Endothelial cell of umbilical vein (primary cell): ENCODE results near the gene TNIK. TPM values are rescaled to one million over a fixed set of nuclear protein-coding genes. Genes with fewer than 3 reads are reported as not detected.

Experiments used
- BruUV-seq: library from RNA; stranded (reverse); fragments of 400-500 nt; replicated peaks from 2 replicates; lab custom pipeline; 2021; lab: Mats Ljungman, UMichigan
- CTCF ChIA-PET: fragments of 300-600, 350-600 bp; sonication (Branson Sonifier 250); formaldehyde crosslinking; loops from one replicate; lab custom pipeline; 2021; ENCODE audit warnings: antibody characterized with exemption, inconsistent platforms; lab: Charles Lee
- POLR2A ChIA-PET: fragments of 300-600, 350-600 bp; sonication (Branson Sonifier 250); formaldehyde crosslinking; loops from one replicate; lab custom pipeline; 2021; ENCODE audit warnings: antibody characterized with exemption, inconsistent platforms; lab: Charles Lee
- DNase-seq: peaks from one replicate; pipeline ENCODE4 v3.0.0-alpha.2; 2011; ENCODE audit warnings: low read depth, low spot score
- FAIRE-seq: peaks from 2 replicates; lab custom pipeline; 2011; peaks lifted over from hg19 to GRCh38; lab: Jason Lieb, UNC
- H2AFZ ChIP-seq: 2 replicates; pipeline ENCODE4 v1.6.0; 2012; ENCODE audit warnings: low read depth, low read length, control low read depth, inconsistent platforms
- H3K27ac ChIP-seq: 2 replicates; pipeline ENCODE4 v1.5.1; 2011; ENCODE audit warnings: low read depth, mild to moderate bottlenecking, control low read depth, low read length, moderate library complexity; ENCODE audit not compliant: insufficient read depth
- H3K27me3 ChIP-seq, 2 experiments: 2 replicates each; pipeline versions ENCODE4 v1.6.0 to v1.6.1; 2011; ENCODE audit warnings: low read length in 2 of 2, mixed read lengths in 1 of 2; ENCODE audit not compliant: control insufficient read depth in 2 of 2, insufficient read depth in 2 of 2
- H3K36me3 ChIP-seq, 2 experiments: 2 replicates in 1 of 2; 3 replicates in 1 of 2; pipeline ENCODE4 v1.5.1; 2011; ENCODE audit warnings: low read length in 2 of 2, mild to moderate bottlenecking in 1 of 2, moderate library complexity in 1 of 2; ENCODE audit not compliant: control insufficient read depth in 2 of 2, insufficient read depth in 2 of 2; ENCODE audit errors: extremely low read depth in 1 of 2
- H3K4me1 ChIP-seq: 3 replicates; pipeline ENCODE4 v1.5.1; 2011; ENCODE audit warnings: mild to moderate bottlenecking, low read length; ENCODE audit not compliant: control insufficient read depth, insufficient read depth; ENCODE audit errors: extremely low read depth
- H3K4me2 ChIP-seq: 2 replicates; pipeline ENCODE4 v1.6.1; 2011; ENCODE audit warnings: low read length, control low read depth, mixed read lengths; ENCODE audit not compliant: insufficient read depth
- H3K4me3 ChIP-seq, 3 experiments: fragments of 200-600 bp in 1 of 3; sonication (generic), shearing (Covaris generic) in 1 of 3; replicated peaks in 1 of 3; 2 replicates each; pipeline ENCODE4 v1.5.1; 2011 to 2016; ENCODE audit warnings: control low read depth in 3 of 3, low read length in 3 of 3, mild to moderate bottlenecking in 2 of 3, inconsistent platforms in 1 of 3, low read depth in 1 of 3, moderate library complexity in 1 of 3; ENCODE audit not compliant: insufficient read depth in 1 of 3
- H3K79me2 ChIP-seq: 2 replicates; pipeline ENCODE4 v1.6.0; 2012; ENCODE audit warnings: low read length, inconsistent platforms; ENCODE audit not compliant: control insufficient read depth, insufficient read depth
- H3K9ac ChIP-seq: replicated peaks from 2 replicates; pipeline ENCODE3; 2011; ENCODE audit warnings: low read length, control low read depth; ENCODE audit not compliant: insufficient read depth; ENCODE audit errors: extremely low read depth
- H3K9me1 ChIP-seq: replicated peaks from 3 replicates; pipeline ENCODE4 v1.6.0; 2011; ENCODE audit warnings: mild to moderate bottlenecking, low read length; ENCODE audit not compliant: control insufficient read depth, insufficient read depth; ENCODE audit errors: extremely low read depth
- H3K9me3 ChIP-seq: replicated peaks from 2 replicates; pipeline ENCODE4 v1.5.1; 2012; ENCODE audit warnings: low read length, inconsistent platforms; ENCODE audit not compliant: control insufficient read depth, insufficient read depth
- H4K20me1 ChIP-seq: replicated peaks from 2 replicates; pipeline ENCODE3; 2011; ENCODE audit warnings: mild to moderate bottlenecking, low read length; ENCODE audit not compliant: control insufficient read depth, insufficient read depth; ENCODE audit errors: extremely low read depth
- CTCF ChIP-seq, 2 donors: IDR thresholded peaks; 1 replicate in 1 of 2; 2 replicates in 1 of 2; pipeline ENCODE4 v1.5.1; 2011; ENCODE audit warnings: low read length in 2 of 2, mild to moderate bottlenecking in 2 of 2, moderate library complexity in 2 of 2, control low read depth in 1 of 2, inconsistent platforms in 1 of 2, low read depth in 1 of 2; ENCODE audit not compliant: insufficient read depth in 1 of 2; ENCODE audit errors: extremely low read depth in 1 of 2
- EZH2 ChIP-seq: IDR thresholded peaks from 2 replicates; pipeline ENCODE4 v1.6.1; 2012; ENCODE audit warnings: borderline replicate concordance, low read depth, mild to moderate bottlenecking, moderate library complexity, low read length, inconsistent platforms; ENCODE audit not compliant: severe bottlenecking
- FOS ChIP-seq: IDR thresholded peaks from 2 replicates; pipeline ENCODE4 v1.6.1; 2011; ENCODE audit warnings: mild to moderate bottlenecking, low read length, moderate library complexity, borderline replicate concordance; ENCODE audit not compliant: insufficient read depth
- GATA2 ChIP-seq: IDR thresholded peaks from 2 replicates; pipeline ENCODE4 v1.7.0; 2011; ENCODE audit warnings: low read depth, mild to moderate bottlenecking, moderate library complexity, mixed read lengths, low read length; ENCODE audit not compliant: insufficient read length, insufficient read depth
- JUN ChIP-seq: IDR thresholded peaks from 2 replicates; pipeline ENCODE4 v1.6.1; 2011; ENCODE audit warnings: borderline replicate concordance, low read depth; ENCODE audit not compliant: insufficient read length, insufficient read depth
- MAX ChIP-seq: IDR thresholded peaks from 2 replicates; pipeline ENCODE4 v1.6.1; 2011; ENCODE audit not compliant: insufficient read depth, insufficient read length
- MYC ChIP-seq: IDR thresholded peaks from one replicate; pipeline ENCODE4 v1.6.1; 2011; ENCODE audit warnings: mild to moderate bottlenecking, low read depth, low read length
- POLR2A ChIP-seq: IDR thresholded peaks from 2 replicates; pipeline ENCODE4 v1.6.1; 2012; ENCODE audit warnings: low read depth, mild to moderate bottlenecking, control low read depth, low read length
- POLR2AphosphoS5 ChIP-seq: IDR thresholded peaks from 2 replicates; pipeline ENCODE4 v1.6.1; 2012; ENCODE audit warnings: low read depth, mild to moderate bottlenecking, control low read depth, low read length, moderate library complexity; ENCODE audit not compliant: insufficient read depth
- dilution Hi-C: fragments of 300-500 bp; cut with MboI; formaldehyde crosslinking; loops from one replicate; pipeline ENCODE4 v1.15.0; 2019; ENCODE audit warnings: low sequenced_read_pairs; ENCODE audit not compliant: extremely low pct_ligation_motif_present
- intact Hi-C: fragments of 100-400 bp; cut with micrococcal nuclease; formaldehyde crosslinking; loops from one replicate; pipeline ENCODE4 v1.10.0; 2022
- polyA plus RNA-seq, 4 experiments: library from polyadenylated mRNA; depleted of rRNA in 3 of 4; stranded (reverse) in 3 of 4; unstranded in 1 of 4; fragments of >200 nt; gene quantifications; 2 replicates each; pipeline versions ENCODE4 v1.2.1 to v1.2.3, GENCODE V29; 2011 to 2012; ENCODE audit warnings: missing spikeins in 1 of 4
- total RNA-seq: library from RNA; stranded (reverse); gene quantifications from 2 replicates; pipeline ENCODE4 v1.2.3, GENCODE V29; 2021

TNIK gene
- total and polyA plus RNA-seq, 2 donors (not counting 3 experiments of a cell fraction or from before 2014, with no cell fraction given) = 10.9 to 39.7 TPM

GRCh38 chr3:171464462-171464861 is 4.3 kb upstream of the TNIK start:
- H3K9ac ChIP-seq = no peak overlapping the region
- ChIA-PET POLR2A (no interaction called here), CTCF (interaction anchor here (1.2 to 1.4 kb wide), 2 partner anchors 16 to 174 kb away, joined by 3 read pairs; no protein-coding TSS in a partner anchor)

More at GRCh38 chr3:171464462-171464861, 4.3 kb upstream of the TNIK start:
- Histone ChIP-seq H3K79me2 (peaks cover 4% of the 10 kb centered on the region), H3K4me2 (no peak overlapping the region), H3K27ac (no peak overlapping the region), H3K4me3 (no peak overlapping the region), H3K4me1 (peaks cover 12% of the 10 kb centered on the region), H3K9me3 (no peaks in the 10 kb centered on the region), H3K36me3 (no peaks in the 10 kb centered on the region), H3K9me1 (no peaks in the 10 kb centered on the region), H2AFZ (no peak overlapping the region), H3K27me3 (no peaks in the 10 kb centered on the region), H4K20me1 (no peaks in the 10 kb centered on the region)
- DNase-seq (no peak), FAIRE-seq (no peak)
- dilution Hi-C loops = no loop called here
- intact Hi-C loops = loop anchor here (5.0 to 10.0 kb wide), 2 partner anchors 117 to 500 kb away; no protein-coding TSS in a partner anchor
- no peak for TF ChIP-seq MAX
- no peak for TF ChIP-seq JUN
- no peak for TF ChIP-seq POLR2A
- no peak for TF ChIP-seq POLR2AphosphoS5
- no peak for TF ChIP-seq CTCF (IDR thresholded peaks at IDR 0.05; ENCODE audit: extremely low read depth in 1 of 2, insufficient read depth in 1 of 2, low read depth in 1 of 2, low read length in 2 of 2)
- no peak for TF ChIP-seq GATA2
- no peak for TF ChIP-seq EZH2
- TF ChIP-seq FOS = no peak
- no peak for TF ChIP-seq MYC
- BruUV-seq = no TSS peak
